Vagina (tissue), 2 donors: ENCODE data around the gene EXD3. TPM values are rescaled to one million over a fixed set of nuclear protein-coding genes. Genes with fewer than 3 reads are reported as not detected.
"Not testable (repeated sequence)": the region's sequence is repeated elsewhere in the genome, so short reads cannot be mapped to it uniquely, and the experiment has no call there.

ENCODE experiments used
- DNase-seq, 2 donors: peaks; one replicate each; pipeline ENCODE4 v3.0.0-alpha.2; 2017; ENCODE audit errors: extremely low spot score in 2 of 2
- H3K27ac ChIP-seq: fragments of 200-600 bp; sonication (generic); one replicate; pipeline ENCODE4 v1.5.1; 2019
- H3K27me3 ChIP-seq: fragments of 200-600 bp; sonication (generic); one replicate; pipeline ENCODE4 v1.5.1; 2019
- H3K36me3 ChIP-seq, 2 donors: fragments of 200-600 bp; sonication (generic); one replicate each; pipeline ENCODE4 v1.5.1; 2017 to 2019
- H3K4me1 ChIP-seq: fragments of 200-600 bp; sonication (generic); one replicate; pipeline ENCODE4 v1.5.1; 2019
- H3K4me3 ChIP-seq, 2 donors: fragments of 200-600 bp; sonication (generic); 1 replicate in 1 of 2; 2 replicates in 1 of 2; pipeline ENCODE4 v1.5.1; 2016 to 2019
- H3K9me3 ChIP-seq: fragments of 200-600 bp; sonication (generic); one replicate; pipeline ENCODE4 v1.5.1; 2019
- POLR2A ChIP-seq, 2 donors: fragments of 450-650 bp; IDR thresholded peaks; one replicate each; pipeline ENCODE4 v1.6.1; 2017; ENCODE audit warnings: antibody characterized with exemption in 2 of 2, mild to moderate bottlenecking in 2 of 2, moderate library complexity in 2 of 2
- POLR2AphosphoS5 ChIP-seq, 2 donors: sonication (generic); formaldehyde crosslinking; IDR thresholded peaks; one replicate each; pipeline ENCODE4 v1.9.0; 2017; ENCODE audit warnings: antibody characterized with exemption in 2 of 2, mild to moderate bottlenecking in 2 of 2, low read depth in 1 of 2; ENCODE audit not compliant: insufficient read depth in 1 of 2
- intact Hi-C: fragments of 100-400 bp; cut with DNase I; formaldehyde crosslinking; loops from one replicate; pipeline ENCODE4 v1.15.1; 2023
- total RNA-seq: library from RNA; depleted of rRNA; stranded (reverse); fragments of >200 nt; gene quantifications from one replicate; pipeline ENCODE4 v1.2.3, GENCODE V29; 2016
- TF ChIP-seq, protein P1 (sequence below), 3 experiments: fragments of 450-650 bp in 2 of 3; fragments of 200-600 bp in 1 of 3; sonication (generic) in 1 of 3; IDR thresholded peaks; one replicate each; pipeline ENCODE4 v1.5.1; 2017 to 2019; ENCODE audit warnings: antibody characterized with exemption in 3 of 3, mild to moderate bottlenecking in 2 of 3, moderate library complexity in 2 of 3

The EXD3 gene
- total RNA-seq, 1 donor from 2014 or later: 35.6 TPM

DNA sequence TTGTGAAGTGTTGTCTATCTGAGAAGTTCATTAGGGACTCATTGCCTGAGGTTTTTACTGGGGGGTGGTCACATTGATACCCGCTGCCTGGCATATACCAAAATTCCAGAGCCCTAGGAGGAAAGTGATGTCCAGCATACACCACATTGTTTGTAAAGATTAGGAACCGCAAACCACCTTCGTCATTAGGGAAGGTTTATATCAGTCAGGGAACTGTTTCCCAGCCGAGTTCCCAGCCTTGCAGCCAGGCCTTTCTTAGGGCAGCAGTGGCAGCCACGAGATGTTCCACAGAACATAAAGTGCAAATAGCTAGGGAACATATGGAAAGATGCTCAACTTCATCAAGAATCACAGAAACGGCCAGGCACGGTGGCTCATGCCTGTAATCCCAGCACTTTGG, 80.5 kb downstream of the EXD3 start:
- intact Hi-C loops: no loop called here
- H3K9me3 ChIP-seq: no peaks in the 10 kb centered on the region
- DNase-seq: no peak

DNA sequence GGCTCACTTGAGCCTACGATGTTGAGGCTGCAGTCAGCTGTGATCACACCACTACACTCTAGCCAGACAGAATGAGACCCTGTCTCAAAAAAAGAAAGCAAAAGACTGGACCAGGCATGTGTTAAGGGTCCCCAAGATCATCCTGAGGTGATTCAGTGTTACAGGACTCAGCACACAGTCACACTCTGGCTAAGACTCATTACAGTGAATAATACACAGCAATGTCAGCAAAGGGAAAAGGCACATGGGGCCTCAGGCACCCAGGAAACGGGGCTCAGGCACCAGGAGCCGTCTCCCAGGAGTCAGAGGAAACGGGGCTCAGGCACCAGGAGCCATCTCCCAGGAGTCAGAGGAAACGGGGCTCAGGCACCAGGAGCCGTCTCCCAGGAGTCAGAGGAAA, 81.7 kb downstream of the EXD3 start:
- DNase-seq: no peak
- H3K27me3 ChIP-seq: no peaks in the 10 kb centered on the region
- H3K27ac ChIP-seq: no peak overlapping the region
- no peak overlapping the region for H3K4me3 ChIP-seq
- no peaks in the 10 kb centered on the region for H3K4me1 ChIP-seq
- no peak for TF ChIP-seq POLR2A (IDR thresholded peaks at IDR 0.05)
- TF ChIP-seq, protein P1, sequence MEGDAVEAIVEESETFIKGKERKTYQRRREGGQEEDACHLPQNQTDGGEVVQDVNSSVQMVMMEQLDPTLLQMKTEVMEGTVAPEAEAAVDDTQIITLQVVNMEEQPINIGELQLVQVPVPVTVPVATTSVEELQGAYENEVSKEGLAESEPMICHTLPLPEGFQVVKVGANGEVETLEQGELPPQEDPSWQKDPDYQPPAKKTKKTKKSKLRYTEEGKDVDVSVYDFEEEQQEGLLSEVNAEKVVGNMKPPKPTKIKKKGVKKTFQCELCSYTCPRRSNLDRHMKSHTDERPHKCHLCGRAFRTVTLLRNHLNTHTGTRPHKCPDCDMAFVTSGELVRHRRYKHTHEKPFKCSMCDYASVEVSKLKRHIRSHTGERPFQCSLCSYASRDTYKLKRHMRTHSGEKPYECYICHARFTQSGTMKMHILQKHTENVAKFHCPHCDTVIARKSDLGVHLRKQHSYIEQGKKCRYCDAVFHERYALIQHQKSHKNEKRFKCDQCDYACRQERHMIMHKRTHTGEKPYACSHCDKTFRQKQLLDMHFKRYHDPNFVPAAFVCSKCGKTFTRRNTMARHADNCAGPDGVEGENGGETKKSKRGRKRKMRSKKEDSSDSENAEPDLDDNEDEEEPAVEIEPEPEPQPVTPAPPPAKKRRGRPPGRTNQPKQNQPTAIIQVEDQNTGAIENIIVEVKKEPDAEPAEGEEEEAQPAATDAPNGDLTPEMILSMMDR (IDR thresholded peaks at IDR 0.05): no peak
- H3K36me3 ChIP-seq: peaks cover 0 to 4% of the 10 kb centered on the region in 2 donors
- intact Hi-C loops: no loop called here
- no peaks in the 10 kb centered on the region for H3K9me3 ChIP-seq

More for the DNA sequence above, 80.5 kb downstream of the EXD3 start:
- TF ChIP-seq, protein P1 (IDR thresholded peaks at IDR 0.05): no peak
- TF ChIP-seq POLR2AphosphoS5 (IDR thresholded peaks at IDR 0.05; ENCODE audit: insufficient read depth in 1 of 2, low read depth in 1 of 2) (no peak), POLR2A (IDR thresholded peaks at IDR 0.05) (no peak)
- Histone ChIP-seq H3K36me3 (peaks cover 0 to 17% of the 10 kb centered on the region in 2 donors), H3K4me1 (no peaks in the 10 kb centered on the region), H3K27ac (no peak overlapping the region), H3K4me3 (no peak overlapping the region), H3K27me3 (no peaks in the 10 kb centered on the region)

DNA sequence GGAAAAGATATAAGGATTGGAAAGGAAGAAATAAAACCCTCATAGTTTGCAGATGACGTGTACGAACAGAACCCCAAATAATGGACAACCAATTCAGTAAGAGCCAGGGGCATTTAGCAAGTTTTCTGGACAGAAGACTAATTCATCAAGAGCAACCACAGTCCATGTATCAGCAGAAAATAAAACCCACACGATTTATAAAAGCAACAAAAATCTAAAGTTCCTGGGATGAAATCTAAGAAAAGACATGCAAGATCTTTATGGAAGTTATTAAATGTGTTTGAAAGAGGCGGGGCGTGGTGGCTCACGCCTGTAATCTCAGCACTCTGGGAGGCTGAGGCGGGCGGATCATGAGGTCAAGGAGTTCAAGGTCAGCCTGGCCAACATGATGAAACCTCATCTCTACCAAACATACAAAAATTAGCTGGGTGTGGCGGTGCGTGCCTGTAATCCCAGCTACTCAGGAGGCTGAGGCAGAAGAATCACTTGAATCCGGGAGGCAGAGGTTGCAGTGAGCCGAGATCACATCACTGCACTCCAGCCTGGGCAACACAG, 83.0 kb downstream of the EXD3 start:
- H3K4me1 ChIP-seq, H3K27me3 ChIP-seq, H3K27ac ChIP-seq, H3K36me3 ChIP-seq, H3K4me3 ChIP-seq, intact Hi-C loops, DNase-seq, H3K9me3 ChIP-seq: not testable (repeated sequence)

DNA sequence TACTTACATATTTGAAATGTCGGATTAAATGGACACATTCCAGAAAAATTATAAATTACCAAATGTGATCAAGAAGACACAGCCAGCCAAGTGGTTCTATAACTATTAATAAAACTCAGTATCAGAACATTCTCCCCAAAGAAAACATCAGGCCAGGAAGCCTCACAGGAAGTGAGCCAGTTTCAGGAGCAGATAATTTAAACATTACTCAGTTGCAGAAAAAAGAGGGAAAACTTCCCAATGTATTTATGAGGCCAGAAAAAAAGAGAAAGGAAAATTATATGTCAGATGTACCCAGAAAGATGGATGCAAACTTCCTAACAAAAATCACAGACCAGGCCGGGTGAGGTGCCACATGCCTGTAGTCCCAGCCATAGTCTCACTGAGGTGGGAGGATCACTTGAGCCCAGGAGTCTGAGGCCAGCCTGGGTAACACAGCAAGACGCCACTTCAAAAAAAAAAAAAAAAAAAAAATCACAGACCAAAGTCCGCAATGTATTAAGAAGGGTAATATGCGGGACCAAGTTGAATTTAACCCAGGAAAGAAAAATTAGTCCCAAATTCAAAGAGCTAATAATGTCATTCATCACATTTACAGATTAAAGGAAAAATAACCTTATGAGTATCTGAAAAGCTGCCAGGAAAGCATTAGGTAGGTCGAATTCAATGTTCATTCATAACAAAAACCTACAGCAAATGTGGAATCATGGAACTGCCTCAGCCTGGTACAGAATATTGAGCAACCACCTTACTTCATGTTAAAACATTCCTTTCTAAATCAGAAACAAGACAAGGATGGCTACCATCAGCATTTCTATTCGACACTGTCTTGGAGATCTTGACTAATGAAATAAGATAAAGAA, 83.7 kb downstream of the EXD3 start:
- Histone ChIP-seq H3K4me1 (no peaks in the 10 kb centered on the region), H3K27ac (no peak overlapping the region), H3K9me3 (no peaks in the 10 kb centered on the region), H3K27me3 (no peaks in the 10 kb centered on the region), H3K4me3 (no peak overlapping the region), H3K36me3 (peaks cover 0 to 4% of the 10 kb centered on the region in 2 donors)
- DNase-seq: no peak
- intact Hi-C loops: no loop called here
- no peak for TF ChIP-seq POLR2AphosphoS5 (IDR thresholded peaks at IDR 0.05; ENCODE audit: insufficient read depth in 1 of 2, low read depth in 1 of 2)
- TF ChIP-seq, protein P1 (IDR thresholded peaks at IDR 0.05): no peak
- no peak for TF ChIP-seq POLR2A (IDR thresholded peaks at IDR 0.05)

DNA sequence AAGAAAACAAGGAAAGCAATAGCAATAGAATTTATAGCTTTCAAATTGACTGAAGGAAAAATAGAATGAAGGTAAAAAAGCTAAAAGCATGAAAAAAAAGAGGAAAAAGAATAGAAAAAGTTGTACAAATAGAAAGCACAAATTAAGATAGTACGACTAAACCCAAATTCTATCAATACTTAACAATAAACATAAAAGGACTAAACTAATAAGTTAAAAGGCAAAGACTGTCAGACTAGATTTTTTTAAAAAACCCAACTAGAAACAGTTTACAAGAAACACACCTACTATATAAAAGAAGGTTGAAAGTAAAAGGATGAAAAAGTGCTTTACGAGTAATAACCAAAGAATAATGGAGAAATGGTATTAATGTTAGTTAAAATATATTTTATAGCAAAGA, 86.2 kb downstream of the EXD3 start:
- no peak for DNase-seq
- intact Hi-C loops: no loop called here
- Histone ChIP-seq H3K36me3 (peaks cover 0 to 4% of the 10 kb centered on the region in 2 donors), H3K4me3 (no peak overlapping the region), H3K9me3 (no peaks in the 10 kb centered on the region), H3K4me1 (no peaks in the 10 kb centered on the region), H3K27ac (no peak overlapping the region), H3K27me3 (no peaks in the 10 kb centered on the region)
- TF ChIP-seq POLR2A (IDR thresholded peaks at IDR 0.05): no peak
- TF ChIP-seq, protein P1 (IDR thresholded peaks at IDR 0.05): no peak
- TF ChIP-seq POLR2AphosphoS5 (IDR thresholded peaks at IDR 0.05; ENCODE audit: insufficient read depth in 1 of 2, low read depth in 1 of 2): no peak
